Esophagus muscularis mucosa (tissue), 4 donors: ENCODE data around the gene ANKRD13B. TPM values are rescaled to one million over a fixed set of nuclear protein-coding genes. Genes with fewer than 3 reads are reported as not detected.

Experiments used
- DNase-seq: peaks from one replicate; pipeline ENCODE4 v3.0.0-alpha.2; 2017; ENCODE audit errors: extremely low spot score
- H3K27ac ChIP-seq, 4 donors: fragments of 200-600 bp; sonication (generic); replicated peaks in 1 of 4; 1 replicate in 3 of 4; 2 replicates in 1 of 4; pipeline ENCODE4 v1.5.1; 2016 to 2019; ENCODE audit warnings: mild to moderate bottlenecking in 1 of 4
- H3K27me3 ChIP-seq, 4 donors: fragments of 200-600 bp; sonication (generic); one replicate each; pipeline versions ENCODE4 v1.5.1 to v1.6.0; 2016 to 2019
- H3K36me3 ChIP-seq, 4 donors: fragments of 200-600 bp; sonication (generic); one replicate each; pipeline ENCODE4 v1.5.1; 2016 to 2019
- H3K4me1 ChIP-seq, 4 donors: fragments of 200-600 bp; sonication (generic); one replicate each; pipeline ENCODE4 v1.5.1; 2016 to 2019
- H3K4me3 ChIP-seq, 4 donors: fragments of 200-600 bp; sonication (generic); 1 replicate in 2 of 4; 2 replicates in 2 of 4; pipeline ENCODE4 v1.5.1; 2016 to 2019; ENCODE audit warnings: mild to moderate bottlenecking in 4 of 4, moderate library complexity in 1 of 4
- H3K9me3 ChIP-seq, 4 donors: fragments of 200-600 bp; sonication (generic); 1 replicate in 3 of 4; 2 replicates in 1 of 4; pipeline ENCODE4 v1.5.1; 2016 to 2019
- EP300 ChIP-seq: sonication (generic); formaldehyde crosslinking; IDR thresholded peaks from one replicate; pipeline ENCODE4 v1.6.1; 2017; ENCODE audit warnings: antibody characterized with exemption
- POLR2A ChIP-seq: fragments of 450-650 bp; IDR thresholded peaks from one replicate; pipeline ENCODE4 v1.6.1; 2017; ENCODE audit warnings: antibody characterized with exemption, moderate library complexity, mild to moderate bottlenecking, low read depth
- POLR2AphosphoS5 ChIP-seq, 2 donors: sonication (generic); formaldehyde crosslinking; IDR thresholded peaks; one replicate each; pipeline ENCODE4 v1.6.1; 2017; ENCODE audit warnings: antibody characterized with exemption in 2 of 2
- WGBS: methylation state at CpG from one replicate; pipeline ENCODE4 v1.1.5; 2018; 5-methylcytosine and 5-hydroxymethylcytosine counted together
- intact Hi-C: fragments of 100-400 bp; cut with DNase I; formaldehyde crosslinking; loops from one replicate; pipeline ENCODE4 v1.15.1; 2023
- total RNA-seq, 4 donors: library from RNA; depleted of rRNA; stranded (reverse); fragments of >200 nt; gene quantifications; one replicate each; pipeline versions ENCODE4 v1.1.0 to v1.2.1, GENCODE V29; 2016
- TF ChIP-seq, protein P1 (sequence below), 3 experiments: fragments of 200-600 bp in 2 of 3; fragments of 450-650 bp in 1 of 3; sonication (generic) in 2 of 3; IDR thresholded peaks; one replicate each; pipeline ENCODE4 v1.5.1; 2017 to 2019; ENCODE audit warnings: antibody characterized with exemption in 3 of 3, mild to moderate bottlenecking in 2 of 3, moderate library complexity in 1 of 3

ANKRD13B gene
- total RNA-seq, 4 donors from 2014 or later = 8.0 to 16.1 (median 13.4) TPM

DNA sequence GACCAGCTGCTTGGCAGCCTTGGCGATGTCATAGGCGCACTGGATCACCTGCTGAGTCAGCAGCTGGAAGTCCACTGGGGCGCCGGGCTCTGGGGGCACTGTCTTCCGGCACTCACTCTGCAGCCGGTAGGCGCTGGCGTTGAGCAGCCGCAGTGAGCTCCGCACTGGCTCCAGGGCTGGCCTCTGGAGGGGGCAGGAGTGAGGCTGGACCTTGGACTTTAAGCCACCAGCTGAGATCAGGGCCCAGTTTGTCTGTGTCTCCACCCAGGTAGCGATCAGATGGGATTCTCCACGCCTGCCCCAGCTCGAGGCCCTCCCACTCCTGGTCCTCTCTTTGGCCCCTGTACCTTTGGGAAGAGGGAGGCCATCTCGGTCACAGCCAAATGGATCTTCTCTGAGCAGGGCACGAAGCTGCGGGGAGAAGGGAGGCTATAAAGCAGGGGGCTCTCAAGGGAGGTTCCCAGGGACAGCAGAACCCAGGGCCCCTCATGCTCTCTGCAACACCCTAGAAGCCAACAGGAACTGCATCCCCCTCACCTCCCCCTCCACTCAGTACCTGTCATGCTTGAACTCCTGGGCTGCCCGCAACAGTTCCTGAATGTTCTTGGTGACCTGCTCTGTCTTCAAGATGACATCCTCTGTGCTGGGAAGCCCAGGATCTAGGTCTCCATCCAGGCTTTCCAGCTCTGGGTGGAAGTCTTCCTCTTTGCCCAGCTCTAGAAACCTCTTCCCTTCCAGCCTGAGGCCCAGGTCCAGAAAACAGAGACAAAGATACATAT is 18.0 kb upstream of the ANKRD13B start:
- Histone ChIP-seq H3K4me3 (no peak overlapping the region), H3K4me1 (peaks cover 22 to 53% (median 47%) of the 10 kb centered on the region in 4 donors), H3K27me3 (no peaks in the 10 kb centered on the region), H3K36me3 (peaks cover 35 to 83% (median 65%) of the 10 kb centered on the region in 4 donors), H3K27ac (no peak overlapping the region), H3K9me3 (no peaks in the 10 kb centered on the region)
- intact Hi-C loops = no loop called here
- WGBS = 80% methylated on average over 7 of the region's 17 CpGs
- TF ChIP-seq POLR2AphosphoS5 (IDR thresholded peaks at IDR 0.05) (no peak), EP300 (no peak), POLR2A (no peak)
- TF ChIP-seq, protein P1, sequence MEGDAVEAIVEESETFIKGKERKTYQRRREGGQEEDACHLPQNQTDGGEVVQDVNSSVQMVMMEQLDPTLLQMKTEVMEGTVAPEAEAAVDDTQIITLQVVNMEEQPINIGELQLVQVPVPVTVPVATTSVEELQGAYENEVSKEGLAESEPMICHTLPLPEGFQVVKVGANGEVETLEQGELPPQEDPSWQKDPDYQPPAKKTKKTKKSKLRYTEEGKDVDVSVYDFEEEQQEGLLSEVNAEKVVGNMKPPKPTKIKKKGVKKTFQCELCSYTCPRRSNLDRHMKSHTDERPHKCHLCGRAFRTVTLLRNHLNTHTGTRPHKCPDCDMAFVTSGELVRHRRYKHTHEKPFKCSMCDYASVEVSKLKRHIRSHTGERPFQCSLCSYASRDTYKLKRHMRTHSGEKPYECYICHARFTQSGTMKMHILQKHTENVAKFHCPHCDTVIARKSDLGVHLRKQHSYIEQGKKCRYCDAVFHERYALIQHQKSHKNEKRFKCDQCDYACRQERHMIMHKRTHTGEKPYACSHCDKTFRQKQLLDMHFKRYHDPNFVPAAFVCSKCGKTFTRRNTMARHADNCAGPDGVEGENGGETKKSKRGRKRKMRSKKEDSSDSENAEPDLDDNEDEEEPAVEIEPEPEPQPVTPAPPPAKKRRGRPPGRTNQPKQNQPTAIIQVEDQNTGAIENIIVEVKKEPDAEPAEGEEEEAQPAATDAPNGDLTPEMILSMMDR (IDR thresholded peaks at IDR 0.05) = no peak
- DNase-seq = no peak

DNA sequence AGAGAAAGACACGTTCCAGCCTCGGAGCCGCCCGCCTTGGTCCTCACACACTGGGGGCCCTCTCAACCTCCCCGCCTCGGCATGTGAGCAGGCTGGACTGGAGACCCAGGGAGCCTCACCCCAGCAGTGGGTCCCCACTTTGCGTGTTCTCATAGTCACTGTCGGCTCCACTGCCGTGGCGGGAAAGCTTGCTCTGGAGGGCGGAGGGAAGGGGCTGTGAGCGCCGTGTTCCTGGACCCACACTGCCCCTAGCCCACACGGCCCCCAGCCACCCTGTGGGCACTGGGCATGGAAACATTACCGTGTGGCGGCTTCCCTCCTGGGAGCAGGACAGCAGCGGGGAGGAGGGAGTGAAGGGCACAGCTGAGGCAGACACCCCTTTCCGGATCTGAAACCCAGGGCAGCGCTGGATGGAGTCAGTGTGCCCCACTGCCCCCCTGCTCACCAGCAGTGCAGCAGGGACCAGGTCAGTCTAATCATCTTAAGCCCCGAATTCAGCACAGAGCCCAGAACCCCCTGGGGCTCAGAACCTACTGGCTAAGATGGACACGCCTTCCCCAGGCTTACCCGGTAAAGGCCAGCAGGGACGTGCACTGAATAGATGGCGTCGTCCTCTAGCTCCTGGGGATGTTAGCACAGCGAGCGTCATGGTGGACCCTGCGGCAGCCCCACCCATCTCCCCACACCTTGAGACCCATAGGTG is 17.3 kb upstream of the ANKRD13B start:
- intact Hi-C loops = no loop called here
- DNase-seq = no peak
- peaks cover 29 to 55% (median 48%) of the 10 kb centered on the region in 4 donors for H3K4me1 ChIP-seq

DNA sequence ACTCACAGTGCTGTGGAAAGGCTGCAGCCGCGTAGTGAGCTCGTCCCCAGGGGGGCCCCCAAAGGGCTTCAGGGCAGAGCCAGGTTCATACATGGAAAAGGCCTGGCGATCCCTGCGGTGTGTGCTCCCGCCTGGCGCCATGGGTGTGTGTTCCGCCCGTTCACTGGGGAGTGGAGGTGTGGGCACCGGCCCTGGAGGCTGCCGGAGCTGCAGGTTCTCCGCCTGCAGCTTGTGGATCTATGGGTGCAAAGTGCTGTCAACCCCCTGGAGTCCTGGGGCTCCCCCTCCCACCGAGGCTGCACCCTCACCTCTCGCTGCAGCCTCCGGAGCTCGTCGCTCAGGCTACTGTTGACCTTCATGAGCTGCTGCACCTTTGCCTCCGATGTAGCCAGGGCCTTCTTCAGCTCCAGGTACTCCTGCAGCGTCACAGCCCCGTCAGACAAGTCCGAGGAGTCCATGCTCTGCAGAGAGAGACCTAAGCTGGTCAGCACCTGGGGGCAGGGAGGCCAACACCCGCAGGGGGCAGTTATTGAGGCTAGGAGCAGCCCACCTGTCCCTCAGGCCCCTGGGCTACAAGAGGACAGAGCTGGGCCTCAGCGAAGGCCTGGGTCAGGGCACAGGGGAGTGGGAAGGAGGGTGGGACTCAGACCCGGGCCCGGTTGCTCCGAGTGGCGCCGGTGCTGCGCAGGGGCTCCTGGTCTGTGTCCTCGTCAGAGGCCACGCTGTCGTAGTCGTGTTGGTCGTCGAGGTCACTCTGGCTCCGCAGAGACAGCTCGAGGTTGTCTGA is 16.5 kb upstream of the ANKRD13B start:
- Histone ChIP-seq H3K9me3 (no peaks in the 10 kb centered on the region), H3K36me3 (peaks cover 36 to 86% (median 76%) of the 10 kb centered on the region in 4 donors), H3K4me3 (no peak overlapping the region), H3K27me3 (no peaks in the 10 kb centered on the region), H3K27ac (no peak overlapping the region), H3K4me1 (peaks cover 32 to 53% (median 51%) of the 10 kb centered on the region in 4 donors)
- 96% methylated on average over 13 of the region's 37 CpGs for WGBS
- DNase-seq = no peak
- TF ChIP-seq, protein P1 (IDR thresholded peaks at IDR 0.05) = no peak
- TF ChIP-seq EP300 (no peak), POLR2AphosphoS5 (IDR thresholded peaks at IDR 0.05) (no peak), POLR2A (no peak)
- intact Hi-C loops = no loop called here

More for the DNA sequence above, 17.3 kb upstream of the ANKRD13B start:
- TF ChIP-seq, protein P1 (IDR thresholded peaks at IDR 0.05) = no peak
- no peak for TF ChIP-seq POLR2A
- TF ChIP-seq EP300 = no peak
- no peak for TF ChIP-seq POLR2AphosphoS5 (IDR thresholded peaks at IDR 0.05)
- H3K27me3 ChIP-seq = no peaks in the 10 kb centered on the region
- 87% methylated on average over 12 of the region's 28 CpGs for WGBS
- peaks cover 35 to 86% (median 69%) of the 10 kb centered on the region in 4 donors for H3K36me3 ChIP-seq
- H3K4me3 ChIP-seq = no peak overlapping the region
- no peaks in the 10 kb centered on the region for H3K9me3 ChIP-seq
- H3K27ac ChIP-seq = no peak overlapping the region

DNA sequence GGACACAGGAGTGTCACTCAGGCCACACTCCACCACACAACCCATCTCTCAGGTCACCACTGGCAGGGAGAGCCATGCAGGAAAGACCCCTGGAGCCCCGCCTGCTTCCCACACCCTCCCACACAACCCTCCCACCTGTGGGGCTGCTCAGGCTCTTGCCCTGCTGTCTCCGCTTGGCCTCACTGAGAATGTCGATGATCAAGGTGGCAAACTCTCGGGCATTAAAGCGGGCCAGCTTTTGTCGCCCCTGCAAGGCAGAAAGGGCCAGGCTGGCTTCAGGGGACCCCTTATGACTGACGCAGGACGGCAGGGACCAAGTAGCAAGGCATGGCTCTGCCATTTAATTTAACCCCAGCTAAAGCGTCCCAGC is 15.9 kb upstream of the ANKRD13B start:
- 90% methylated on average over 6 of the region's 9 CpGs for WGBS
- no peaks in the 10 kb centered on the region for H3K9me3 ChIP-seq

More for the DNA sequence above, 15.9 kb upstream of the ANKRD13B start:
- peak overlapping the region in 1 of 4 donors; percentile 40 for H3K27ac ChIP-seq
- H3K36me3 ChIP-seq = peaks cover 42 to 86% (median 82%) of the 10 kb centered on the region in 4 donors
- H3K4me1 ChIP-seq = peaks cover 31 to 52% (median 49%) of the 10 kb centered on the region in 4 donors
- H3K4me3 ChIP-seq = no peak overlapping the region
- DNase-seq = no peak
- intact Hi-C loops = no loop called here
- TF ChIP-seq, protein P1 (IDR thresholded peaks at IDR 0.05) = no peak
- no peak for TF ChIP-seq EP300
- no peak for TF ChIP-seq POLR2AphosphoS5 (IDR thresholded peaks at IDR 0.05)
- no peak for TF ChIP-seq POLR2A
- H3K27me3 ChIP-seq = no peaks in the 10 kb centered on the region
